H1 (cell line): Measurements from ENCODE around the gene LRTM2. TPM values are rescaled to one million over a fixed set of nuclear protein-coding genes. Genes with fewer than 3 reads are reported as not detected.

Source experiments
- CTCF ChIA-PET: fragments of 300-600 bp; sonication (Branson Sonifier 250); formaldehyde crosslinking; loops from one replicate; lab custom pipeline; 2021; ENCODE audit not compliant: partially characterized antibody; lab: Charles Lee
- POLR2A ChIA-PET: fragments of 300-600 bp; sonication (Branson Sonifier 250); formaldehyde crosslinking; loops from one replicate; lab custom pipeline; 2021; ENCODE audit warnings: inconsistent platforms; ENCODE audit not compliant: partially characterized antibody; lab: Charles Lee
- DNase-seq, 2 experiments: peaks; one replicate each; pipeline versions ENCODE4 v3.0.0 to v3.0.0-alpha.2; 2010 to 2022; ENCODE audit warnings: low spot score in 2 of 2, low read depth in 1 of 2, mixed read lengths in 1 of 2
- FAIRE-seq: peaks from 2 replicates; lab custom pipeline; 2011; peaks lifted over from hg19 to GRCh38; lab: Jason Lieb, UNC
- H2AFZ ChIP-seq: 2 replicates; pipeline ENCODE4 v1.8.1; 2012; ENCODE audit warnings: low read length, inconsistent platforms
- H2AK5ac ChIP-seq: 2 replicates; pipeline ENCODE4 v1.6.1; 2013; ENCODE audit warnings: low read depth, low read length
- H2BK120ac ChIP-seq: replicated peaks from 2 replicates; pipeline ENCODE3; 2013; ENCODE audit warnings: low read depth, low read length, inconsistent platforms
- H2BK12ac ChIP-seq: 2 replicates; pipeline ENCODE4 v1.6.1; 2013; ENCODE audit warnings: low read depth, low read length
- H2BK15ac ChIP-seq: 2 replicates; pipeline ENCODE4 v1.6.1; 2013; ENCODE audit warnings: low read length
- H2BK20ac ChIP-seq: 2 replicates; pipeline ENCODE4 v1.6.1; 2013; ENCODE audit warnings: low read length
- H2BK5ac ChIP-seq: 2 replicates; pipeline ENCODE4 v1.6.1; 2013; ENCODE audit warnings: low read depth, low read length
- H3K14ac ChIP-seq: 2 replicates; pipeline ENCODE4 v1.6.1; 2013; ENCODE audit warnings: inconsistent platforms; ENCODE audit not compliant: insufficient read length
- H3K18ac ChIP-seq: 2 replicates; pipeline ENCODE4 v1.6.1; 2013; ENCODE audit warnings: low read length; ENCODE audit errors: extremely low read depth
- H3K23ac ChIP-seq: 2 replicates; pipeline ENCODE4 v1.6.1; 2013; ENCODE audit warnings: inconsistent platforms; ENCODE audit not compliant: insufficient read length
- H3K23me2 ChIP-seq: 2 replicates; pipeline ENCODE4 v1.6.1; 2013; ENCODE audit warnings: low read depth, low read length
- H3K27ac ChIP-seq: 2 replicates; pipeline ENCODE4 v1.6.1; 2011; ENCODE audit warnings: low read depth, low read length, inconsistent platforms
- H3K27me3 ChIP-seq, 4 experiments: replicated peaks in 1 of 4; 1 replicate in 1 of 4; 2 replicates in 3 of 4; pipeline versions ENCODE4 v1.6.1 to v1.8.1; 2011 to 2013; ENCODE audit warnings: low read length in 3 of 4, mild to moderate bottlenecking in 3 of 4, inconsistent platforms in 2 of 4, mixed read lengths in 2 of 4, moderate library complexity in 1 of 4; ENCODE audit not compliant: control insufficient read depth in 3 of 4, insufficient read depth in 3 of 4; ENCODE audit errors: extremely low read depth in 1 of 4
- H3K36me3 ChIP-seq, 4 experiments: 2 replicates each; pipeline versions ENCODE4 v1.6.1 to v1.8.1; 2011 to 2013; ENCODE audit warnings: mild to moderate bottlenecking in 4 of 4, low read length in 3 of 4, moderate library complexity in 2 of 4, control low read depth in 1 of 4, inconsistent platforms in 1 of 4; ENCODE audit not compliant: insufficient read depth in 4 of 4, control insufficient read depth in 2 of 4
- H3K4ac ChIP-seq: replicated peaks from 2 replicates; pipeline ENCODE3; 2013; ENCODE audit warnings: low read length, low read depth, mixed read lengths, inconsistent platforms; ENCODE audit not compliant: insufficient read length
- H3K4me1 ChIP-seq, 4 experiments: replicated peaks in 1 of 4; 1 replicate in 1 of 4; 2 replicates in 3 of 4; pipeline versions ENCODE4 v1.6.1 to v1.8.1; 2011 to 2013; ENCODE audit warnings: low read length in 3 of 4, inconsistent platforms in 2 of 4, mixed read lengths in 1 of 4; ENCODE audit not compliant: insufficient read depth in 4 of 4, control insufficient read depth in 3 of 4
- H3K4me2 ChIP-seq, 2 experiments: 2 replicates each; pipeline versions ENCODE4 v1.6.1 to v1.8.1; 2011 to 2013; ENCODE audit warnings: low read depth in 2 of 2, low read length in 2 of 2, control low read depth in 1 of 2, inconsistent platforms in 1 of 2, mild to moderate bottlenecking in 1 of 2; ENCODE audit not compliant: insufficient read depth in 1 of 2
- H3K4me3 ChIP-seq, 4 experiments: fragments of 200-600, 300-600 bp in 1 of 4; sonication (generic), shearing (Covaris generic), sonication (Bioruptor Twin) in 1 of 4; 2 replicates each; pipeline versions ENCODE4 v1.5.1 to v1.8.1; 2011 to 2016; ENCODE audit warnings: low read length in 4 of 4, low read depth in 3 of 4, control low read depth in 2 of 4, inconsistent platforms in 2 of 4, mild to moderate bottlenecking in 2 of 4, mixed read lengths in 1 of 4, moderate library complexity in 1 of 4; ENCODE audit not compliant: insufficient read depth in 2 of 4; ENCODE audit errors: extremely low read depth in 1 of 4
- H3K56ac ChIP-seq: replicated peaks from 2 replicates; pipeline ENCODE3; 2013; ENCODE audit warnings: low read depth, mild to moderate bottlenecking, mixed read lengths, low read length, inconsistent platforms; ENCODE audit not compliant: insufficient read length
- H3K79me1 ChIP-seq: 2 replicates; pipeline ENCODE4 v1.6.1; 2013; ENCODE audit warnings: low read depth, low read length, control low read depth
- H3K79me2 ChIP-seq, 2 experiments: 2 replicates each; pipeline versions ENCODE4 v1.6.1 to v1.8.1; 2012 to 2013; ENCODE audit warnings: low read length in 2 of 2, mild to moderate bottlenecking in 2 of 2, inconsistent platforms in 1 of 2; ENCODE audit not compliant: insufficient read depth in 2 of 2, control insufficient read depth in 1 of 2
- H3K9ac ChIP-seq, 4 experiments: replicated peaks in 1 of 4; 1 replicate in 1 of 4; 2 replicates in 3 of 4; pipeline versions ENCODE4 v1.6.1 to v1.8.1; 2011 to 2013; ENCODE audit warnings: low read depth in 3 of 4, low read length in 3 of 4, control low read depth in 2 of 4, mild to moderate bottlenecking in 2 of 4, moderate library complexity in 2 of 4, inconsistent platforms in 1 of 4; ENCODE audit errors: extremely low read depth in 1 of 4
- H3K9me3 ChIP-seq, 2 experiments: 2 replicates each; pipeline versions ENCODE4 v1.6.1 to v1.8.1; 2012 to 2013; ENCODE audit warnings: mild to moderate bottlenecking in 2 of 2, moderate library complexity in 2 of 2, control low read depth in 1 of 2, inconsistent platforms in 1 of 2, low read depth in 1 of 2, low read length in 1 of 2, mixed read lengths in 1 of 2; ENCODE audit not compliant: insufficient read depth in 2 of 2
- H4K20me1 ChIP-seq, 2 experiments: replicated peaks in 1 of 2; 2 replicates each; pipeline versions ENCODE3 to v1.8.1; 2011 to 2013; ENCODE audit warnings: inconsistent platforms in 2 of 2, low read length in 2 of 2, mild to moderate bottlenecking in 1 of 2; ENCODE audit not compliant: insufficient read depth in 2 of 2, control insufficient read depth in 1 of 2
- H4K5ac ChIP-seq: 2 replicates; pipeline ENCODE4 v1.6.1; 2013; ENCODE audit warnings: low read length, low read depth, mixed read lengths, inconsistent platforms; ENCODE audit not compliant: insufficient read length
- H4K8ac ChIP-seq: 2 replicates; pipeline ENCODE4 v1.8.0; 2013; ENCODE audit warnings: mild to moderate bottlenecking, moderate library complexity, low read length, inconsistent platforms; ENCODE audit not compliant: insufficient read depth; ENCODE audit errors: extremely low read depth
- H4K91ac ChIP-seq: replicated peaks from 2 replicates; pipeline ENCODE3; 2013; ENCODE audit warnings: low read length, mixed read lengths, inconsistent platforms; ENCODE audit not compliant: insufficient read length
- CBX5 ChIP-seq: fragments of 300-800, 300-1000 bp; sonication (generic); IDR thresholded peaks from 2 replicates; pipeline ENCODE4 v1.7.1; 2016; ENCODE audit warnings: antibody characterized with exemption, low read length, low read depth
- CEBPB ChIP-seq: IDR thresholded peaks from 2 replicates; pipeline ENCODE4 v1.6.1; 2012; ENCODE audit warnings: low read depth, low read length
- CHD2 ChIP-seq: IDR thresholded peaks from 2 replicates; pipeline ENCODE4 v1.6.1; 2012; ENCODE audit warnings: low read length, improper control_type of control experiment
- EGR1 ChIP-seq: IDR thresholded peaks from 2 replicates; pipeline ENCODE4 v1.6.1; 2011; ENCODE audit warnings: low read depth, low read length, borderline replicate concordance
- EP300 ChIP-seq, 2 experiments: IDR thresholded peaks; 1 replicate in 1 of 2; 2 replicates in 1 of 2; pipeline ENCODE4 v1.6.1; 2011 to 2012; ENCODE audit warnings: low read depth in 2 of 2, low read length in 2 of 2, mild to moderate bottlenecking in 2 of 2, borderline replicate concordance in 1 of 2, inconsistent platforms in 1 of 2, moderate library complexity in 1 of 2
- MAFK ChIP-seq: IDR thresholded peaks from 2 replicates; pipeline ENCODE4 v1.6.1; 2012; ENCODE audit warnings: low read depth, mild to moderate bottlenecking, improper control_type of control experiment, low read length
- RAD21 ChIP-seq, 2 experiments: IDR thresholded peaks in 1 of 2; conservative IDR thresholded peaks in 1 of 2; 2 replicates each; pipeline ENCODE4 v1.6.1; 2011; ENCODE audit warnings: low read depth in 2 of 2, low read length in 2 of 2, improper control_type of control experiment in 1 of 2, inconsistent platforms in 1 of 2, mild to moderate bottlenecking in 1 of 2, moderate library complexity in 1 of 2
- SAP30 ChIP-seq: fragments of 300-600 bp; sonication (generic); IDR thresholded peaks from 2 replicates; pipeline ENCODE4 v1.7.1; 2012; ENCODE audit warnings: low read length, moderate library complexity, mild to moderate bottlenecking, inconsistent platforms; ENCODE audit not compliant: insufficient read depth, insufficient replicate concordance
- SP1 ChIP-seq: IDR thresholded peaks from 2 replicates; pipeline ENCODE4 v1.6.1; 2011; ENCODE audit warnings: low read depth, low read length
- SP4 ChIP-seq: IDR thresholded peaks from 2 replicates; pipeline ENCODE4 v1.6.1; 2012; ENCODE audit warnings: low read length, inconsistent platforms
- SRF ChIP-seq: IDR thresholded peaks from 2 replicates; pipeline ENCODE4 v1.6.1; 2011; ENCODE audit warnings: mild to moderate bottlenecking, low read depth, low read length, moderate library complexity
- TAF7 ChIP-seq: optimal IDR thresholded peaks from 2 replicates; pipeline ENCODE3; 2011; ENCODE audit warnings: low read depth, mild to moderate bottlenecking, inconsistent platforms, low read length, moderate library complexity, borderline replicate concordance
- YY1 ChIP-seq: IDR thresholded peaks from 2 replicates; pipeline ENCODE4 v1.6.1; 2011; ENCODE audit warnings: low read depth, mild to moderate bottlenecking, low read length
- WGBS, 2 experiments: shearing (Covaris generic) in 1 of 2; methylation state at CpG; one replicate each; pipeline versions ENCODE4 v1.1.6 to v1.1.7; 2013 to 2015; ENCODE audit warnings: low lambda C conversion rate in 2 of 2, mixed read lengths in 2 of 2, inconsistent platforms in 1 of 2, low coverage in 1 of 2, missing lambda C conversion rate in 1 of 2; ENCODE audit not compliant: insufficient replicate concordance in 2 of 2, insufficient coverage in 1 of 2, insufficient read length in 1 of 2; ENCODE audit errors: extremely low coverage in 1 of 2, missing lambda C conversion rate in 1 of 2; 5-methylcytosine and 5-hydroxymethylcytosine counted together
- polyA plus RNA-seq, 7 experiments: library from polyadenylated mRNA; depleted of rRNA in 3 of 7; stranded (reverse) in 5 of 7; unstranded in 2 of 7; fragments of >200 nt in 5 of 7; fragments of 200-250 nt in 2 of 7; gene quantifications; 1 replicate in 5 of 7; 2 replicates in 1 of 7; 4 replicates in 1 of 7; pipeline versions ENCODE4 v1.2.1 to v1.2.3, GENCODE V29; 2011 to 2013; ENCODE audit warnings: missing spikeins in 2 of 7, mixed read lengths in 2 of 7
- total RNA-seq: library from RNA; stranded (reverse); fragmentation: NEBNext Ultra II Directional; extraction: Animal tissue kit (Norgen Biotek cat#: 25700); gene quantifications from 2 replicates; pipeline ENCODE4 v1.2.1, GENCODE V29; 2021

Gene LRTM2
- total and polyA plus RNA-seq, 2 of the 8 experiments (the other 6 are each of a cell fraction or from before 2014, with no cell fraction given): 0.06 TPM; not detected in 1

- Histone ChIP-seq H2AK5ac (no peak overlapping the region), H3K23me2 (peaks cover 11% of the 10 kb centered on the region), H4K20me1 (peaks cover 1 to 4% of the 10 kb centered on the region in 2 experiments), H3K4me1 (peaks cover 3 to 10% (median 4%) of the 10 kb centered on the region in 4 experiments; a peak in 6 of 7 replicates), H3K4me3 (peak overlapping the region in 1 of 4 experiments; percentile 70; a peak in 1 of 8 replicates), H3K56ac (no peak overlapping the region), H3K4ac (no peak overlapping the region), H2BK20ac (no peak overlapping the region), H2BK5ac (no peak overlapping the region), H3K9ac (no peak overlapping the region; a peak in 1 of 7 replicates), H2BK12ac (no peak overlapping the region), H3K79me2 (no peaks in the 10 kb centered on the region), H4K5ac (no peak overlapping the region), H2BK120ac (no peak overlapping the region), H4K91ac (no peak overlapping the region), H3K18ac (no peak overlapping the region), H2AFZ (no peak overlapping the region), H3K9me3 (no peaks in the 10 kb centered on the region), H3K23ac (no peak overlapping the region), H3K27ac (no peak overlapping the region), H3K27me3 (peaks cover 1 to 11% (median 7%) of the 10 kb centered on the region in 4 experiments; a peak in 6 of 7 replicates), H4K8ac (no peak overlapping the region), H2BK15ac (0 out of 2 replicates have a peak overlapping the region, but pooled peaks have one; percentile 72), H3K14ac (no peak overlapping the region), H3K36me3 (no peaks in the 10 kb centered on the region), H3K79me1 (no peaks in the 10 kb centered on the region), H3K4me2 (peak overlapping the region; percentile 18 to 83)
- CTCF ChIA-PET: interaction anchor here (0.5 to 14.3 kb wide), 29 partner anchors 9 to 895 kb away, joined by 3 to 188 read pairs (median 3); partner anchors contain the start of genes LRTM2 and WNT5B
- DNase-seq (no peak), FAIRE-seq (no peak)
- 83% methylated on average over 19 of the region's 19 CpGs; no CpG with 5 or more reads in 1 of the 2 experiments for WGBS, 2 experiments
- POLR2A ChIA-PET: interaction anchor here (1.0 to 1.4 kb wide), 2 partner anchors 102 to 144 kb away, joined by 3 read pairs; no protein-coding TSS in a partner anchor
- TF ChIP-seq CHD2 (no peak), SAP30 (no peak), SP1 (no peak), EP300 (IDR thresholded peaks at IDR 0.05; ENCODE audit: borderline replicate concordance in 1 of 2, low read depth in 2 of 2, low read length in 2 of 2) (no peak), CEBPB (no peak), TAF7 (no peak), RAD21 (IDR thresholded peaks at IDR 0.05 in 1 of 2, conservative IDR thresholded peaks at IDR 0.05 in 1 of 2; ENCODE audit: low read depth in 2 of 2, low read length in 2 of 2) (no peak; a peak in 1 of 4 replicates), SP4 (no peak), CBX5 (no peak), YY1 (no peak), MAFK (no peak), SRF (no peak), EGR1 (no peak)
Observed at GRCh38 chr12:1795221-1795784, 25.1 kb upstream of the LRTM2 start.
